Measurements from ENCODE around the gene EEF1AKMT1.

DNA sequence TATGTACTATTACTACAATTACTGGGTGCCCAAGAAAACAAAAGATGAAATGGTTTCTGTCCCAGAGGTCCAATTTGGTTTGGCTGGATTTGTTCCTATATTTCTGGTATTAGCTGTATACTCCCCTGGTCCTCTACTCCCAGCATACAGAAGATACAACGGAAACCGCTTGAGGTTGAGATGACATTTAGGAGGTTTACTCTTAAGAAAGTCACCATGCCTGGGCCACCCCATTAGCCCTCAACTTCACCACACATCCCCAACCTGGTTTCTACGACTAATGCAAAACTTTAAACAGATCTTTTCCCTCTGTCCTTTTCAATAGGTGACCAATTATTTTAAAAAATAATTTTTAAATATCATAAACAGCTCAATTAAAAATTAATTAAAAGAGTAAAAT is 46.0 kb upstream of the EEF1AKMT1 start:
- TF ChIP-seq, protein P1, sequence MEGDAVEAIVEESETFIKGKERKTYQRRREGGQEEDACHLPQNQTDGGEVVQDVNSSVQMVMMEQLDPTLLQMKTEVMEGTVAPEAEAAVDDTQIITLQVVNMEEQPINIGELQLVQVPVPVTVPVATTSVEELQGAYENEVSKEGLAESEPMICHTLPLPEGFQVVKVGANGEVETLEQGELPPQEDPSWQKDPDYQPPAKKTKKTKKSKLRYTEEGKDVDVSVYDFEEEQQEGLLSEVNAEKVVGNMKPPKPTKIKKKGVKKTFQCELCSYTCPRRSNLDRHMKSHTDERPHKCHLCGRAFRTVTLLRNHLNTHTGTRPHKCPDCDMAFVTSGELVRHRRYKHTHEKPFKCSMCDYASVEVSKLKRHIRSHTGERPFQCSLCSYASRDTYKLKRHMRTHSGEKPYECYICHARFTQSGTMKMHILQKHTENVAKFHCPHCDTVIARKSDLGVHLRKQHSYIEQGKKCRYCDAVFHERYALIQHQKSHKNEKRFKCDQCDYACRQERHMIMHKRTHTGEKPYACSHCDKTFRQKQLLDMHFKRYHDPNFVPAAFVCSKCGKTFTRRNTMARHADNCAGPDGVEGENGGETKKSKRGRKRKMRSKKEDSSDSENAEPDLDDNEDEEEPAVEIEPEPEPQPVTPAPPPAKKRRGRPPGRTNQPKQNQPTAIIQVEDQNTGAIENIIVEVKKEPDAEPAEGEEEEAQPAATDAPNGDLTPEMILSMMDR (IDR thresholded peaks at IDR 0.05; ENCODE audit: insufficient read depth, low read length, poor library complexity, severe bottlenecking), result no peak
- TF ChIP-seq EZH2phosphoT487 (conservative IDR thresholded peaks at IDR 0.05; ENCODE audit: low read length), result no peak

All from SU-DHL-6 (cell line).